Neural progenitor cell (in vitro differentiated cells): ENCODE data around the gene PTPRT. TPM values are rescaled to one million over a fixed set of nuclear protein-coding genes. Genes with fewer than 3 reads are reported as not detected.

ENCODE experiments used
- DNase-seq: peaks from one replicate; pipeline ENCODE4 v3.0.0-alpha.2; 2016; ENCODE audit warnings: low spot score
- H2AFZ ChIP-seq: fragments of 200-600 bp; sonication (generic); replicated peaks from 2 replicates; pipeline ENCODE4 v1.6.1; 2016; ENCODE audit warnings: antibody characterized with exemption
- H3F3A ChIP-seq: fragments of 200-600 bp; sonication (generic); 2 replicates; pipeline ENCODE4 v1.6.1; 2016; ENCODE audit warnings: antibody characterized with exemption, low read depth
- H3K27ac ChIP-seq: fragments of 200-600 bp; sonication (generic); 2 replicates; pipeline ENCODE4 v1.5.1; 2016; ENCODE audit warnings: mild to moderate bottlenecking
- H3K27me3 ChIP-seq: fragments of 200-600 bp; sonication (generic); 2 replicates; pipeline ENCODE4 v1.6.1; 2016; ENCODE audit warnings: mild to moderate bottlenecking, moderate library complexity
- H3K36me3 ChIP-seq: fragments of 200-600 bp; sonication (generic); 2 replicates; pipeline ENCODE4 v1.5.1; 2016
- H3K4me1 ChIP-seq: fragments of 200-600 bp; sonication (generic); 2 replicates; pipeline ENCODE4 v1.6.1; 2016; ENCODE audit warnings: mixed run types
- H3K4me2 ChIP-seq: fragments of 200-600 bp; sonication (generic); 2 replicates; pipeline ENCODE4 v1.6.1; 2016
- H3K4me3 ChIP-seq: fragments of 200-600 bp; sonication (generic); 2 replicates; pipeline ENCODE4 v1.5.1; 2016
- H3K79me2 ChIP-seq: fragments of 200-600 bp; sonication (generic); 2 replicates; pipeline ENCODE4 v1.6.1; 2016; ENCODE audit warnings: low read depth
- H3K9ac ChIP-seq: fragments of 200-600 bp; sonication (generic); 2 replicates; pipeline ENCODE4 v1.6.1; 2016
- H3K9me3 ChIP-seq: fragments of 200-600 bp; sonication (generic); 2 replicates; pipeline ENCODE4 v1.5.1; 2016; ENCODE audit warnings: low read depth
- H4K20me1 ChIP-seq: fragments of 200-600 bp; sonication (generic); 2 replicates; pipeline ENCODE4 v1.6.1; 2016; ENCODE audit warnings: low read depth
- H3K27ac Mint-ChIP-seq: 3 replicates; pipeline ENCODE4 v1.8.0; 2021; ENCODE audit warnings: mixed read lengths
- H3K27me3 Mint-ChIP-seq: 2 replicates; pipeline ENCODE4 v1.8.0; 2022; ENCODE audit warnings: low read depth, mild to moderate bottlenecking, inconsistent platforms, moderate library complexity, mixed read lengths; ENCODE audit not compliant: insufficient read depth
- H3K36me3 Mint-ChIP-seq: 3 replicates; pipeline ENCODE4 v1.8.0; 2021; ENCODE audit warnings: mixed read lengths
- H3K4me1 Mint-ChIP-seq: 3 replicates; pipeline ENCODE4 v1.8.0; 2021; ENCODE audit warnings: mixed read lengths
- H3K4me3 Mint-ChIP-seq: 3 replicates; pipeline ENCODE4 v1.8.0; 2021; ENCODE audit warnings: mild to moderate bottlenecking, moderate library complexity, mixed read lengths
- H3K9me3 Mint-ChIP-seq: 3 replicates; pipeline ENCODE4 v1.8.0; 2020; ENCODE audit warnings: mixed read lengths
- EZH2 ChIP-seq: fragments of 200-600 bp; sonication (generic); IDR thresholded peaks from 2 replicates; pipeline ENCODE4 v1.6.1; 2017; ENCODE audit warnings: antibody characterized with exemption, mild to moderate bottlenecking, moderate library complexity
- EZH2phosphoT487 ChIP-seq: fragments of 200-600 bp; sonication (generic); IDR thresholded peaks from 2 replicates; pipeline ENCODE4 v1.6.1; 2017; ENCODE audit warnings: antibody characterized with exemption
- total RNA-seq: library from RNA; depleted of rRNA; stranded (reverse); fragments of >200 nt; gene quantifications from 2 replicates; pipeline ENCODE4 v1.2.3, GENCODE V29; 2015; ENCODE audit warnings: low replicate concordance
- TF ChIP-seq, protein P1 (sequence below): fragments of 200-600 bp; sonication (generic); IDR thresholded peaks from 2 replicates; pipeline ENCODE4 v1.5.1; 2017; ENCODE audit warnings: antibody characterized with exemption, mild to moderate bottlenecking

The PTPRT gene
- total RNA-seq, 1 donor from 2014 or later, result 1.1 TPM

- Mint-ChIP-seq H3K4me3 (no peak overlapping the region), H3K27me3 (no peaks in the 10 kb centered on the region), H3K27ac (no peak overlapping the region), H3K4me1 (peaks cover 1% of the 10 kb centered on the region), H3K9me3 (no peaks in the 10 kb centered on the region), H3K36me3 (no peaks in the 10 kb centered on the region)
- no peak for DNase-seq
- Histone ChIP-seq H3K79me2 (no peaks in the 10 kb centered on the region), H3K27me3 (no peaks in the 10 kb centered on the region), H3K36me3 (no peaks in the 10 kb centered on the region), H4K20me1 (no peaks in the 10 kb centered on the region), H3K27ac (no peak overlapping the region), H3F3A (no peaks in the 10 kb centered on the region), H3K4me3 (no peak overlapping the region), H2AFZ (no peak overlapping the region), H3K4me1 (no peaks in the 10 kb centered on the region), H3K4me2 (no peak overlapping the region), H3K9ac (no peak overlapping the region), H3K9me3 (no peaks in the 10 kb centered on the region)
- TF ChIP-seq EZH2phosphoT487 (no peak), EZH2 (no peak)
- TF ChIP-seq, protein P1, sequence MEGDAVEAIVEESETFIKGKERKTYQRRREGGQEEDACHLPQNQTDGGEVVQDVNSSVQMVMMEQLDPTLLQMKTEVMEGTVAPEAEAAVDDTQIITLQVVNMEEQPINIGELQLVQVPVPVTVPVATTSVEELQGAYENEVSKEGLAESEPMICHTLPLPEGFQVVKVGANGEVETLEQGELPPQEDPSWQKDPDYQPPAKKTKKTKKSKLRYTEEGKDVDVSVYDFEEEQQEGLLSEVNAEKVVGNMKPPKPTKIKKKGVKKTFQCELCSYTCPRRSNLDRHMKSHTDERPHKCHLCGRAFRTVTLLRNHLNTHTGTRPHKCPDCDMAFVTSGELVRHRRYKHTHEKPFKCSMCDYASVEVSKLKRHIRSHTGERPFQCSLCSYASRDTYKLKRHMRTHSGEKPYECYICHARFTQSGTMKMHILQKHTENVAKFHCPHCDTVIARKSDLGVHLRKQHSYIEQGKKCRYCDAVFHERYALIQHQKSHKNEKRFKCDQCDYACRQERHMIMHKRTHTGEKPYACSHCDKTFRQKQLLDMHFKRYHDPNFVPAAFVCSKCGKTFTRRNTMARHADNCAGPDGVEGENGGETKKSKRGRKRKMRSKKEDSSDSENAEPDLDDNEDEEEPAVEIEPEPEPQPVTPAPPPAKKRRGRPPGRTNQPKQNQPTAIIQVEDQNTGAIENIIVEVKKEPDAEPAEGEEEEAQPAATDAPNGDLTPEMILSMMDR, result no peak
Measured at GRCh38 chr20:43011491-43011890, 178.2 kb downstream of the PTPRT start.

DNA sequence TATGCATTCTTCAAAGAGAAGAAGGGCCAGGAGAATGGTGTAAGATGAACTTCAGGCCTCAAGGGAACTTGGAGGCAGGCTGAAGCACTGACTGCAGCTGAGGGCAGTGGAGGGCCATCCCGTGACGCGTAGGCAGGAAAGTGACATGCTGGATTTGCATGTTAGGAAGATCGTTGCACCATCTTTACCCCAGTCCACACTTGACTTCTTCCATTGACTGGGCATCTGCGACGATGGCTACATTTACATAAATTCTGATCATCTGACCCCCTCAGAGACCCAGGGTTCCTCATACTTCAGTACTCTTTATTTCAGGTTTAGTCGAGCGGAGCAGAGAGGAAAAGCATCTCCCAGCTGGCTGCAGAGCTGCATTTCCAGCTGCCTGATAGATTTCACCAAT lies 180.2 kb downstream of the PTPRT start:
- Mint-ChIP-seq H3K36me3 (no peaks in the 10 kb centered on the region), H3K4me1 (peaks cover 4% of the 10 kb centered on the region), H3K27ac (no peak overlapping the region), H3K27me3 (no peaks in the 10 kb centered on the region), H3K9me3 (no peaks in the 10 kb centered on the region), H3K4me3 (no peak overlapping the region)
- H4K20me1 ChIP-seq, result no peaks in the 10 kb centered on the region
- no peaks in the 10 kb centered on the region for H3K36me3 ChIP-seq
- H3K9ac ChIP-seq, result no peak overlapping the region
- no peaks in the 10 kb centered on the region for H3K9me3 ChIP-seq
- TF ChIP-seq EZH2phosphoT487 (no peak), EZH2 (no peak)
- TF ChIP-seq, protein P1, result no peak
- no peaks in the 10 kb centered on the region for H3K4me1 ChIP-seq
- H2AFZ ChIP-seq, result no peak overlapping the region
- no peak overlapping the region for H3K4me3 ChIP-seq
- H3F3A ChIP-seq, result no peaks in the 10 kb centered on the region
- H3K4me2 ChIP-seq, result no peak overlapping the region
- DNase-seq, result no peak
- no peaks in the 10 kb centered on the region for H3K27me3 ChIP-seq
- no peak overlapping the region for H3K27ac ChIP-seq
- no peaks in the 10 kb centered on the region for H3K79me2 ChIP-seq

- Mint-ChIP-seq H3K9me3 (no peaks in the 10 kb centered on the region), H3K27ac (no peak overlapping the region), H3K4me1 (peaks cover 4% of the 10 kb centered on the region), H3K4me3 (no peak overlapping the region), H3K36me3 (no peaks in the 10 kb centered on the region), H3K27me3 (no peaks in the 10 kb centered on the region)
- Histone ChIP-seq H2AFZ (no peak overlapping the region), H3K4me2 (no peak overlapping the region), H3K36me3 (no peaks in the 10 kb centered on the region), H3K79me2 (no peaks in the 10 kb centered on the region), H3K9ac (no peak overlapping the region), H3K9me3 (no peaks in the 10 kb centered on the region), H3K27me3 (no peaks in the 10 kb centered on the region), H3K4me3 (no peak overlapping the region), H4K20me1 (no peaks in the 10 kb centered on the region), H3K4me1 (no peaks in the 10 kb centered on the region), H3F3A (no peaks in the 10 kb centered on the region), H3K27ac (no peak overlapping the region)
- DNase-seq, result no peak
- no peak for TF ChIP-seq EZH2phosphoT487
- no peak for TF ChIP-seq EZH2
- TF ChIP-seq, protein P1, result no peak
Measured at GRCh38 chr20:43007525-43007924, 182.2 kb downstream of the PTPRT start.
